ENCODE results near the gene SPATA12.
A peak's percentile ranks its signal among the peaks of the same experiment; 100 is the strongest.

The SPATA12 gene

DNA sequence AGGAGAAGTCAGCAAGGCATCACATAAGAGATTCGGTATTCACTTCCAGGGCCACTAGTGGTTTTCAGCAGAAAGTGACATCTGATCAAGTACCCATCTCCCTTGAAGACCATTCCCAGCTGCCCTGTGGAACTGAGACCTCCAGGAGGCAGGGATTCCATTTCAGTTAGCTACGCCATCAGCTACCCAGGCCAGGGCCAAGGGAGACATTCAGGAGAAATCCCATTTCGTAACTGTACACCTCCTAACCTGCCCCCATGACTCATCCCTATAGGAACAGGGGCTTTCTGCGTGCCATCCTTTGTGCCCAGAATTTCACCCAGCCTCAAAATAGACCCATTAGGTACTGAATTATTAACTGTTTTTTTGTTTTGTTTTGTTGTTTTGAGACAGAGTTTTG is 24.7 kb downstream of the SPATA12 start:
- no peak for ATAC-seq

GRCh38 chr3:57086201-57086600 is 25.7 kb downstream of the SPATA12 start:
- no peak for ATAC-seq

- no peak for ATAC-seq
These were observed 27.1 kb downstream of the SPATA12 start for GRCh38 chr3:57087361-57088092.

- no peak for ATAC-seq
These were observed 28.0 kb downstream of the SPATA12 start for GRCh38 chr3:57088503-57088902.

GRCh38 chr3:57089043-57089442 is 28.6 kb downstream of the SPATA12 start:
- no peak for ATAC-seq

- no peak for ATAC-seq
These were observed 31.2 kb downstream of the SPATA12 start for GRCh38 chr3:57091521-57092273.

DNA sequence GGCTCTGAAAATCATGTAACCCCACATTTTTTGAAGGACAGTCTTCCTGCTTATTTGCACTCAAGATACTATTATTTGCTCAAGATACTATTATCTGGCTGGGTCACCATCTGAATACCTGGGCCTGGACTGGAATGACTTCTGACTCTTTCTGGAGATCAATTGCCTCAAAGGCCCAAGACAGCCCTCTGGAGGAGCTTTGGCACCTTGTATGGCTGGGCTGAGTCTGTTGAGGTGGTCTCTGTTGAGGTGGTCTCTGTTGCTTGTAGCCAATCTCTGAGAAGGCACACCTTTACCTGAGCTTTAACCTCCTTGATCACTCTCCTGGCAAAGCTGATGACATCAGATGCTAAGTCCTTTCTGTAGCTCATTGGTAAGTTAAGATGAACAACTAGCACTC is 33.0 kb downstream of the SPATA12 start:
- no peak for ATAC-seq

- no peak for ATAC-seq
These were observed 33.6 kb downstream of the SPATA12 start for GRCh38 chr3:57093971-57094535.

DNA sequence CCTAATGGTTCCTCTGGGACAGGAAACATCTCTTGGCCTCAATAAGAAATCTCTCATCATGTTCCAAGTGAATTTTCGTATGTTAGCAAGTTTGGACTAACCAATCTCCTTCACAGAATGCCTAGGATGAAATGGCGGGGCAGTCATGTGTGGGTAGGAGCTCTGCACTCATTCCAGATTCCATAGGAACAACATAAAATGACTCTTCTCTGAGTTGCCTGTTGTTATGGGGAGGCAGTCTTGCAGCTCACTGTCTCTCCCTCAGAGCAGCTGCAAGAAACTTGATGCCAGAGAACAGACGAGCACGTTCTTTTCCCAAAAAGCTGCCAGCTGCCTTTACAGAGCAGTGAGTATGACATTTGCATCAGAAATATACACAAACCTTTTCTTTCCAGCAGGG is 34.1 kb downstream of the SPATA12 start:
- ATAC-seq: no peak

DNA sequence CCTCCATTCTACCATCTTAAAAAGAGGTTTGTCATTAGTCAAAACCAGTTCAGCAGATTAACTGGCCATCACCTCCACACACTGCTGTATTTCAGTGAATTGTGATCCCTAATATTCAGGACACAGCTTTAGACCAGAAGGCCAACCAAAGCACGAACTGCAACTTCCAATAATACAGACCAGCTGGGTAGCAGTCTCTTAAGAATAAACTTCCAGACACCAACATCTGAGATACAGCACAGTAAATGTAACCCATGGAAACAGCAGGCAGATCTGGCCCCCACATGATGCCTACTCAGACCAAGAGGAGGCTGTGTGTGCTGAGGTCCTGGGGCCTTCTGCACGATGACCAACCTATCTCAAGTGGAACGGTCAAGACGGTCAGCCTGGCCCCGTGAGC is 34.9 kb downstream of the SPATA12 start:
- no peak for ATAC-seq

DNA sequence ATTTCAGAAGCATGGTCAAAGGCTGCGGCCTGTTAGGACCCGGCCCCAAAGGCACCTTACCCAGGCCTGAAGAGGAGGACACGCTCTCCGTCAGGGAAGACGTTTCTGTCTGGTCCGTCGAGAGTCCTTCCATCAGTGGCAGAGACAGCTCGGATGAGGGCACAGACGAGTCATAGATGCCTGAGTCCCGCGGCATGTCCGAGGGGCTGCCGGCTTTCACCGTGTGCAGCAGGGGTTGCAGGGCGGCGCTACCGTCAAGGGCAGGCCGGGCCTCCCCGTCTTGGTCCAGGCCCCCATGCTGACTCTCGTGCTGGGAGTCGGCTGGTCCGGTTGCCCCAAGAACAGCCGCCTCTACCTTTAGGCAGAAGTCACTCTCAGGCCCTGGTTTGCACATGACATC is 37.1 kb downstream of the SPATA12 start:
- no peak for ATAC-seq

GRCh38 chr3:57098418-57099310 is 38.2 kb downstream of the SPATA12 start:
- ATAC-seq: peak in 1 of 2 donors; percentile 17

DNA sequence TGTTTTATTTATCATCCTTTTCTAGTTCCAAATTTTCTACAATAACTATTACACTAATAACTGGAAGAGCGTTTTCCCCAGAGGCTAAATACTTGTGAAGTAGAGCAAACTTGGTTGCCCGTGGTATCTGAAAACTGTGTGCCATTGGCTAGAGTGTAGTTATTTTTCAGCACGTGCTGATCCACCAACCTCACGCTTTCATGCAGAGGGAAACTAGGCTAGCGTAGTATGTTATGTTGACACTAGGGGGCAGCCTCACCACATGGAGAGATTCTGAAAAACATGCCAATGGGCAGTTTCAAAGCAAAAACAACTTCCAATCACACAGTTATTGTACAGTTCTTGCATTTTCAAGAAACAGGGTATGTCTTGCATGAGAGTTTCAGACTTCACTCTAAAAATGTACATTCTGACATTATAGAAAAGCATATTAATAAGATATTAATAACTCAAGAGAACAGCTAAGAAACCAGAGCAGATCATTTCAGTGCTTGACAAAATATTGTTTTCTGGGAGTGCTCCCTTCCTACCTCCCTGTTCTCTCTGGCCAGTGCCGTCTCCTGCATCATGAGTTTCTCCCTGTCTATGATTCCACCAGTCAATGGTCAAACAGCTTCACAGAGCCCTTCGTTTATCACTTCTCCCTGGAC is 39.7 kb downstream of the SPATA12 start:
- peak; percentile 60 to 64 for ATAC-seq

DNA sequence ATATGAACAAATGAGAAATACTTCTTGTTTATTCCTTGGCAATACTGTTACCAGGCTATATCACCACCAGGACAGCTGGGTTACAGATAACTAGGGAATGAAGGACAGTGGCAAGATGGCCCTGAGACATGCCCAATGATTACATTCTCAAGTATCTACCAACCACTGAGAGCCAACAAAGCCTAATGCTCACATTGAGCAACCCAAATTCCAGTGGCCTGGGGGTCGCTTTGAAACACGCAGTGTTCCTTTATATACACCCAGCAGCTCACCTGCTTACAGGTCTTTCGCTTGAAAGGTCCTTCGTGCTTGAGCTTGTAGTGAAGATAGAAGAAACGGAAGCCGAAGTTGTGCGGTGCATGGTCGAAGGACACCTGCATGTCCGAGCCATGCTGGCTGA is 45.1 kb downstream of the SPATA12 start:
- no peak for ATAC-seq

DNA sequence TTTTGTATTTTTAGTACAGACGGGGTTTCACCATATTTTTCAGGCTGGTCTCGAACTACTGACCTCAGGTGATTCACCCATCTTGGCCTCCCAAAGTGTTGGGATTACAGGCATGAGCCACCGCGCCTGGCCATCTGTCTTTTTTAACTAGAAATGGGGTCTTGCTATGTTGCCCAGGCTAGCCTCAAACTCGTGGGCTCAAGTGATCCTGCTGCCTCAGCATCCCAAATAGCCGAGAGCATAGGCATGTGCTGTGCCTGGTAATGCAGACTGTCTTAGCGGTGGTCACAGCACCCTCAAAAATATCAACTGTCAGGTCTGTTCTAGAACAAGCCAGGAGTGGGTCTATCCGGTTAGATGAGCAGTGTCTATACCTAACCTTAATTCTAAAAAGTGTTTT is 48.2 kb downstream of the SPATA12 start:
- no peak for ATAC-seq

- ATAC-seq: no peak
These were observed 49.2 kb downstream of the SPATA12 start for GRCh38 chr3:57109437-57110199.

GRCh38 chr3:57110214-57110613 is 49.8 kb downstream of the SPATA12 start:
- no peak for ATAC-seq

GRCh38 chr3:57110798-57111197 is 50.3 kb downstream of the SPATA12 start:
- no peak for ATAC-seq

GRCh38 chr3:57112206-57112605 is 51.7 kb downstream of the SPATA12 start:
- no peak for ATAC-seq

GRCh38 chr3:57116501-57116900 is 56.0 kb downstream of the SPATA12 start:
- ATAC-seq: no peak

GRCh38 chr3:57118254-57118653 is 57.8 kb downstream of the SPATA12 start:
- ATAC-seq: no peak

DNA sequence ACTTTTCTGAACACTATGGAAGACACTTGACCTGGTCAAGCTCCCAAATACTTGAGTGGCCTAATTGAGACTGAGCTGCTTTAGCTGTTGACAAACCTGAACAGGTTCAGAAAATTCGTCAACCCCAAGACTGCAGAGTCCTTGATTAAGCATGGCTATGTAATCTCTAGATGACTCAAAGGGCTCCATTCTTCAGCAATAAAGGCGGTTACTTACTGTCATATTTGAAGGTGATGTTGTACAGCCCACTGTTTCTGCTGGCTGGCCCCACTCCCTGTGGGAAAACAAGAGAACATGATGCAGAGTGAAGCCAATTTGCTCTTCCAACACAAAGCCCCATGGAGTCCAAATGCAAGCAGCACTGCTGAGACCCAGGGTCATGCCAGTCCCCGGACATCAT is 59.6 kb downstream of the SPATA12 start:
- ATAC-seq: no peak

All from activated CD4-positive, CD25-positive, alpha-beta regulatory T cell treated with anti-CD3 and anti-CD28 coated beads, Interleukin-2, amount 50 U/mL, for 24 hours (primary cell).